G401.6 (cell line): ENCODE data around the gene PATZ1.
A peak's percentile ranks its signal among the peaks of the same experiment; 100 is the strongest.
"Not testable (repeated sequence)": the region's sequence is repeated elsewhere in the genome, so short reads cannot be mapped to it uniquely, and the experiment has no call there.

Experiments used
- FAIRE-seq: peaks from 2 replicates; lab custom pipeline; 2012; peaks lifted over from hg19 to GRCh38; lab: Jason Lieb, UNC

PATZ1 gene

GRCh38 chr22:31346255-31346732, at the start of gene PATZ1:
PATZ1 (minus strand) TSS chr22:31346346; CDS start chr22:31345602, 744 bp downstream.
- FAIRE-seq, result no peak

DNA sequence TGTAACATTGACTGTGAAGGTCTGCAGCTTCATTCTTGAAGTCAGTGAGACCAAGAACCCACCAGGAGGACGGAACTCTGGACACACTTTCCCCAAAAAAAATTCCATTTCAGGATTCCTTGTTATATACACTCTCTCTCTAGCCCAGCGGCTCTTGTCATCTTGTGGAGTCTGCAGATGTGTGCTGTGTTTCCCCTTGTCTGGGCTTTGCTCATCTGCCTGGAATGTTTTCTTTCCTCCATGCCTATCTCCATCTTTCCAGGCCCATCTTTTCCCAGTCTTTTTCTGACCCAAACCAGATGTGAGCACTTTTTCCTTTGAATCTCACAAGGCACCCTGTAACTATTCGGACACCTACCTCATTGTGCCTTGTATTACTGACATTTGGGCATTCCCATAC, 48.2 kb upstream of the PATZ1 start:
- FAIRE-seq, result no peak

DNA sequence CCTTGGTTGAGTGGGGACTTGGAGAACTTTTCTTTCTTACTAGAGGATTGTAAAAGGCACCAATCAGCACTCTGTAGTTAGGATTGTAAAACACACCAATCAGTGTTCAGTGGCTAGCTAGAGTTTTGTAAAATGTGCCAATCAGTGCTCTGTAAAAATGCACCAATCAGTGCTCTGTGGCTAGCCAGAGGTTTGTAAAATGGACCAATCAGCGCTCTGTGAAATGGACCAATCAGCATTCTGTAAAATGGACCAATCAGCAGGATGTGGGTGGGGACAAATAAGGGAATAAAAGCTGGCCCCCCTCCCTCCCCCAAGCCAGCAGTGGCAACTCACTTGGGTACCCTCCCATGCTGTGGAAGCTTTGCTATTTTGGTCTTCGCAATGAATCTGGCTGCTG, 47.7 kb upstream of the PATZ1 start:
- no peak for FAIRE-seq

GRCh38 chr22:31378651-31379050, 32.5 kb upstream of the PATZ1 start:
- not testable (repeated sequence) for FAIRE-seq

GRCh38 chr22:31378123-31378522, 32.0 kb upstream of the PATZ1 start:
- no peak for FAIRE-seq

- FAIRE-seq, result no peak
Observed at GRCh38 chr22:31377612-31378011, 31.5 kb upstream of the PATZ1 start.

DNA sequence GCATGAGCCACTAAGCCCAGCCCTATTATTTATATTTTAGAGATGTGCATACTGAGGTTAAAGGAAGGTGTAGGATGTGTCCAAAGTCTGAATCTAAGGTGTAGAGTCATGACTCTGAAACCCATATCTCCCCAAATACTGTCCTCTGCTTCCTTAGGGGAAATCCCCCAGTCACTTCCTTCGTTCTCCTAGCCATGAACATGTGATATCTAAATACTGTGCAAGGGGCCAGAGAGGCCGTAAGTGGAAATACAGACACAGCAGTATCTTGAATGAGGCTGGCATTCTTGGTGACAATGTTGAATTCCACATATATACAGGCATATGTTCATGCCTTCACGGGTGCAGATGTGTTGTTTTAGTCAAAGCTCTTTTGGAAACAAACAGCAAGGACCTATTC, 21.3 kb upstream of the PATZ1 start:
- FAIRE-seq, result no peak

- no peak for FAIRE-seq
Observed at GRCh38 chr22:31363885-31364465, 17.8 kb upstream of the PATZ1 start.

DNA sequence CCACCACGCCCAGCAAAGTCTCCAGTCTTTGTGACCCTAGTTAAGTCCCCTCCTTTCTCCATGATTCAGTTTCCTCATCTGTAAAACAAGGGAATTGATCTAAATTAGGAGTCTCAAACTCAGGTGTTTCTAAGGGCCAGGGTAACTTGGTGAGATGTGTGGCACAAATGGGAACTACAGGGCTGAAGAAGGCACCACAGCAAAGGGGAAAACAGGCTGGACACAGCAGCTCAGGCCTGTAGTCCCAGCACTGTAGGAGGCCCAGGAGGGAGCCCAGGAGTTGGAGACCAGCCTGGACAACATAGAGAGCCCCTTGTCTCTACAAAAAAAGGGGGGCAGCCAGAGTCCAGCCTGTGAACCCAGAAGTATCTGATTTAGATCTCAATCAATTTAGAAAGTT, 15.6 kb upstream of the PATZ1 start:
- FAIRE-seq, result no peak

DNA sequence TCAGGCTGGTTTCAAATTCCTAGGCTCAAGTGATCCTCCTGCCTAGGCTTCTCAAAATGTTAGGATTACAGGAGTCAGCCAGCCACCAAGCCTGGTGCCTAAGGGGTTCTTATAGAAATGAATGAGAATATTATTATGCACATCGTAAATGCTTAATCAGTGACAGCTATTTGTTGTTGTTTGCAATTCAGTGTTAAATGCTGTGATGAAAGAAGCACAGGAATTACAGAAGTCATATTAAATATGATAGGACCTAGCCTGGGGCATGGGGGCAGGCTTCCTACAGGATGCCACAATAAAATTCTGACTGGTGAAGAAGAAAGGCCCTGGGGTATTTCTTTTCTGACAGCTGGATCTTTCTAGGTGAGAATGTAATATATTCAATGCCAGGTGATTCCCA, 13.9 kb upstream of the PATZ1 start:
- no peak for FAIRE-seq

DNA sequence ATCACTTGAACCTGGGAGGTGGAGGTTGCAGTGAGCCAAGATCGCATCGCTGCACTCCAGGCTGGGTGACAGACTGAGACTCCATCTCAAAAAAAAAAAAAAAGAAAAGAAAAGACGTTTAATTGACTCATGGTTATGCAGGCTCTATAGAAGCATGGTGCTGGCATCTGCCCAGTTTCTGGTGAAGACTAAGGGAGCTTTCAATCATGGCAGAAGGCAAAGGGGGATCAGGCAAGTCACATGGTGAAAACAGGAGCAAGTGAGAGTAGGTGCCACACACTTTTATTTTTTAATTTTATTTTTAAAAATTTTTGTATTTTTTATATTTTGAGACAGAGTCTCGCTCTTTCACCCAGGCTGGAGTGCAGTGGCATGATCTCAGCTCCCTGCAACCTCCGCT, 8.4 kb upstream of the PATZ1 start:
- no peak for FAIRE-seq

GRCh38 chr22:31350410-31350863, 4.3 kb upstream of the PATZ1 start:
- FAIRE-seq, result no peak

- FAIRE-seq, result no peak
Observed at GRCh38 chr22:31349960-31350359, 3.8 kb upstream of the PATZ1 start.

- no peak for FAIRE-seq
Observed at GRCh38 chr22:31348766-31349165, 2.6 kb upstream of the PATZ1 start.

DNA sequence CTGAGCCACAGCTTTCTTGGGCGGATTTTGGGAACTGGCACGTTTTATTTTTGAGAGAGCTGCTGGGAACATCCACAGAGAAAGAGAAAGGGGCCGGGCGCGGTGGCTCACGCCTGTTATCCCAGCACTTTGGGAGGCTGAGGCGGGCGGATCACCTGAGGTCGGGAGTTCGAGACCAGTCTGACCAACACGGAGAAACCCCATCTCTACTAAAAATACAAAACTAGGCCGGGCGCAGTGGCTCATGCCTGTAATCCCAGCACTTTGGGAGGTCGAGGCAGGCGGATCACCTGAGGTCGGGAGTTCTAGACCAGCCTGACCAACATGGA, 1.8 kb upstream of the PATZ1 start:
- not testable (repeated sequence) for FAIRE-seq

GRCh38 chr22:31347251-31348008, 1.3 kb upstream of the PATZ1 start:
- FAIRE-seq, result peak; percentile 28

GRCh38 chr22:31346733-31347250, 646 bp upstream of the PATZ1 start:
- no peak for FAIRE-seq

- FAIRE-seq, result no peak
Observed at GRCh38 chr22:31345331-31346254, 553 bp downstream of the PATZ1 start.

GRCh38 chr22:31344578-31345330, 1.4 kb downstream of the PATZ1 start:
- FAIRE-seq, result no peak

- FAIRE-seq, result no peak
Observed at GRCh38 chr22:31344256-31344577, 1.9 kb downstream of the PATZ1 start.

- FAIRE-seq, result no peak
Observed at GRCh38 chr22:31343235-31344191, 2.6 kb downstream of the PATZ1 start.
